Measurements from ENCODE around the gene THOC7. TPM values are rescaled to one million over a fixed set of nuclear protein-coding genes. Genes with fewer than 3 reads are reported as not detected.
A peak's percentile ranks its signal among the peaks of the same experiment; 100 is the strongest.

The THOC7 gene
- total RNA-seq, 1 experiment from 2014 or later = 53.0 TPM

GRCh38 chr3:63912768-63913588 lies 49.4 kb upstream of the THOC7 start:
- ChIA-PET POLR2A (interaction anchor here (1.1 kb wide), 1 partner anchor 18 kb away, joined by 4 read pairs; no protein-coding TSS in a partner anchor), CTCF (no interaction called here)
- peaks cover 14% of the 10 kb centered on the region for H3K36me3 Mint-ChIP-seq
- H3K27me3 Mint-ChIP-seq (ENCODE audit: low read depth) = peaks cover 3% of the 10 kb centered on the region; the same call in 1 of the 2 replicates
- H3K4me1 Mint-ChIP-seq = peaks cover 33% of the 10 kb centered on the region
- H3K9me3 Mint-ChIP-seq = no peaks in the 10 kb centered on the region
- no peak for TF ChIP-seq OVOL2 (CRISPR knock-in tag; IDR thresholded peaks at IDR 0.05; ENCODE audit: borderline replicate concordance)
- no peak for TF ChIP-seq NR1H2 (CRISPR knock-in tag; IDR thresholded peaks at IDR 0.05)
- no peak for TF ChIP-seq USF1 (CRISPR knock-in tag; IDR thresholded peaks at IDR 0.05)
- no peak for TF ChIP-seq HMGA2 (CRISPR knock-in tag; IDR thresholded peaks at IDR 0.05)
- TF ChIP-seq FOXJ3 (CRISPR knock-in tag; IDR thresholded peaks at IDR 0.05; ENCODE audit: borderline replicate concordance) = no peak
- TF ChIP-seq ZNF138 (CRISPR knock-in tag; conservative IDR thresholded peaks at IDR 0.05) = no peak
- no peak for TF ChIP-seq TP53 (CRISPR knock-in tag; IDR thresholded peaks at IDR 0.05)
- no peak for TF ChIP-seq ZNF263 (CRISPR knock-in tag; IDR thresholded peaks at IDR 0.05; ENCODE audit: low read depth)
- no peak for TF ChIP-seq PREB (CRISPR knock-in tag; IDR thresholded peaks at IDR 0.05; ENCODE audit: borderline replicate concordance)
- no peak for TF ChIP-seq FOXP4 (CRISPR knock-in tag; IDR thresholded peaks at IDR 0.05)
- DNase-seq (ENCODE audit: low spot score) = peak; percentile 39
- peak; percentile 22 for ATAC-seq
- peak overlapping the region; percentile 88 for H3K4me3 Mint-ChIP-seq
- peak overlapping the region; percentile 87 for H3K27ac Mint-ChIP-seq

- H3K36me3 Mint-ChIP-seq = peaks cover 9% of the 10 kb centered on the region
- ATAC-seq (peak; percentile 79), DNase-seq (ENCODE audit: low spot score) (peak; percentile 83)
- peak within 1 kb of the TSS; percentile 88 for H3K4me3 Mint-ChIP-seq
- ChIA-PET CTCF (no interaction called here), POLR2A (interaction anchor here (0.6 to 1.2 kb wide), 3 partner anchors 17 to 1638 kb away, joined by 3 to 4 read pairs (median 4); no protein-coding TSS in a partner anchor)
- peaks cover 3% of the 10 kb centered on the region; the same call in 1 of the 2 replicates for H3K27me3 Mint-ChIP-seq (ENCODE audit: low read depth)
- H3K9me3 Mint-ChIP-seq = no peaks in the 10 kb centered on the region
- H3K27ac Mint-ChIP-seq = peak within 1 kb of the TSS; percentile 87
- peaks cover 35% of the 10 kb centered on the region for H3K4me1 Mint-ChIP-seq
- TF ChIP-seq E2F1 (CRISPR knock-in tag; IDR thresholded peaks at IDR 0.05) = no peak
- 0 out of 2 replicates have a peak, but pooled peaks have one; percentile 40 for TF ChIP-seq IRF1 (CRISPR knock-in tag; IDR thresholded peaks at IDR 0.05)
- TF ChIP-seq NFATC4 (CRISPR knock-in tag; IDR thresholded peaks at IDR 0.05) = no peak
- TF ChIP-seq NFE2L1 (CRISPR knock-in tag; IDR thresholded peaks at IDR 0.05) = no peak
- no peak for TF ChIP-seq TP53 (CRISPR knock-in tag; IDR thresholded peaks at IDR 0.05)
- peak; percentile 76; the same call in 1 of the 2 replicates for TF ChIP-seq ARID4B (CRISPR knock-in tag; IDR thresholded peaks at IDR 0.05; ENCODE audit: borderline replicate concordance)
- peak; percentile 65; the same call in 1 of the 2 replicates for TF ChIP-seq CREM (CRISPR knock-in tag; IDR thresholded peaks at IDR 0.05)
- TF ChIP-seq MLX (CRISPR knock-in tag; IDR thresholded peaks at IDR 0.05) = no peak
- no peak for TF ChIP-seq USF2 (CRISPR knock-in tag; IDR thresholded peaks at IDR 0.05)
These were observed 48.5 kb upstream of the THOC7 start, which contains the start of gene SCAANT1 for GRCh38 chr3:63911873-63912767. SCAANT1 (minus strand) TSS chr3:63912383.
